ENCODE data around the gene ADAT2.

ADAT2 gene

GRCh38 chr6:143401636-143402370 is 48.7 kb downstream of the ADAT2 start:
- no peaks in the 10 kb centered on the region for H3K27me3 ChIP-seq (ENCODE audit: control insufficient read depth, insufficient read depth, low read length)
- H3K4me3 ChIP-seq (ENCODE audit: low read length): no peak overlapping the region
- H3K36me3 ChIP-seq (ENCODE audit: control insufficient read depth, insufficient read depth, low read length): no peaks in the 10 kb centered on the region
- no peak overlapping the region for H3K9ac ChIP-seq (ENCODE audit: low read length)
- H3K4me1 ChIP-seq (ENCODE audit: control insufficient read depth, insufficient read depth, low read length): peaks cover 14% of the 10 kb centered on the region
- no peaks in the 10 kb centered on the region for H3K9me3 ChIP-seq (ENCODE audit: control insufficient read depth, low read length)

- H3K9ac ChIP-seq (ENCODE audit: low read length): no peak overlapping the region
- H3K9me3 ChIP-seq (ENCODE audit: control insufficient read depth, low read length): no peaks in the 10 kb centered on the region
- peaks cover 20% of the 10 kb centered on the region for H3K4me1 ChIP-seq (ENCODE audit: control insufficient read depth, insufficient read depth, low read length)
- no peak overlapping the region for H3K4me3 ChIP-seq (ENCODE audit: low read length)
- no peaks in the 10 kb centered on the region for H3K27me3 ChIP-seq (ENCODE audit: control insufficient read depth, insufficient read depth, low read length)
- H3K36me3 ChIP-seq (ENCODE audit: control insufficient read depth, insufficient read depth, low read length): no peaks in the 10 kb centered on the region
These were observed 49.4 kb downstream of the ADAT2 start for GRCh38 chr6:143401068-143401446.

- Histone ChIP-seq H3K4me1 (ENCODE audit: control insufficient read depth, insufficient read depth, low read length) (peaks cover 20% of the 10 kb centered on the region), H3K9me3 (ENCODE audit: control insufficient read depth, low read length) (no peaks in the 10 kb centered on the region), H3K4me3 (ENCODE audit: low read length) (no peak overlapping the region), H3K27me3 (ENCODE audit: control insufficient read depth, insufficient read depth, low read length) (no peaks in the 10 kb centered on the region), H3K36me3 (ENCODE audit: control insufficient read depth, insufficient read depth, low read length) (no peaks in the 10 kb centered on the region), H3K9ac (ENCODE audit: low read length) (no peak overlapping the region)
These were observed 50.0 kb downstream of the ADAT2 start for GRCh38 chr6:143400258-143401067.

DNA sequence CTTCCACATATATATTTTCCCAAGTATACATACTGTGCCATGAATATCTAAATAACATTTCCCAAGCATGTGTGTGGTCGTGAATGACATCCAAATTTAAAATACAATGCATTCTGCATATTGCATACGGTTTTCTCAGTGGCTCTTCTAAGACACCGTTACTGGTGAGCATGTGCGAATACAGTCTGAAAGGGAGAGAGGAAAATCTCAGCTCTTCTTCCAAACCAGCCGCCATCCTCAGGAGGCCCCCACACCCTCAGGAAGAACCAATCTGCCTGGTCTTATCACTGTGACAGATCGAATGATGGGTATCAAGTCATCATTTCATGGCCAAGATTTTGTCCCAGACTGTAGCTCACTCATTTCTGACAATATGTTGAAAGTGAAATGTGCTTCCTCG is 50.7 kb downstream of the ADAT2 start:
- no peak overlapping the region for H3K4me3 ChIP-seq (ENCODE audit: low read length)
- peaks cover 20% of the 10 kb centered on the region for H3K4me1 ChIP-seq (ENCODE audit: control insufficient read depth, insufficient read depth, low read length)
- H3K36me3 ChIP-seq (ENCODE audit: control insufficient read depth, insufficient read depth, low read length): no peaks in the 10 kb centered on the region
- H3K9ac ChIP-seq (ENCODE audit: low read length): no peak overlapping the region
- no peaks in the 10 kb centered on the region for H3K27me3 ChIP-seq (ENCODE audit: control insufficient read depth, insufficient read depth, low read length)
- H3K9me3 ChIP-seq (ENCODE audit: control insufficient read depth, low read length): no peaks in the 10 kb centered on the region

DNA sequence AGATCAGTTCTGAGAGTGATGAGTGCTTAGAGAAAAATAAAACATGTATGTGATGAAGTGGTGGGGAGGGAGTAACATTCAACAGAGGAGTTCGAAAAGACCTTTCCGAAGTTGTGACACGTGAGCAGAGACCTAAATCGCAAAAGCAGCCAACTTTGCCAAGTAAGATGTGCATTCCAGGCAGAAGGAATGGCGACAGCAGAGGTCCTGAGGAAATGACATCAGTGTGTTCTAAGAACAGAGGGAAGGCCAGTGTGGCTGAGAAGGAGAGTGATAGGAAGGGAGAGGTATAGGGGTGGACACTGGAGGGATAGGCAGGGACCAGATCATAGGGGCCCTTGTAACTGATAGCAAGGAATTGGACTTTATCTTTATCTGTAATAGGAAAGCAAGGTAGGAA is 51.3 kb downstream of the ADAT2 start:
- Histone ChIP-seq H3K9me3 (ENCODE audit: control insufficient read depth, low read length) (no peaks in the 10 kb centered on the region), H3K36me3 (ENCODE audit: control insufficient read depth, insufficient read depth, low read length) (no peaks in the 10 kb centered on the region), H3K9ac (ENCODE audit: low read length) (no peak overlapping the region), H3K27me3 (ENCODE audit: control insufficient read depth, insufficient read depth, low read length) (no peaks in the 10 kb centered on the region), H3K4me3 (ENCODE audit: low read length) (no peak overlapping the region), H3K4me1 (ENCODE audit: control insufficient read depth, insufficient read depth, low read length) (peaks cover 20% of the 10 kb centered on the region)

GRCh38 chr6:143397227-143398222 is 53.0 kb downstream of the ADAT2 start:
- H3K9me3 ChIP-seq (ENCODE audit: control insufficient read depth, low read length): no peaks in the 10 kb centered on the region
- H3K4me3 ChIP-seq (ENCODE audit: low read length): no peak overlapping the region
- H3K27me3 ChIP-seq (ENCODE audit: control insufficient read depth, insufficient read depth, low read length): no peaks in the 10 kb centered on the region
- H3K4me1 ChIP-seq (ENCODE audit: control insufficient read depth, insufficient read depth, low read length): peaks cover 20% of the 10 kb centered on the region
- H3K36me3 ChIP-seq (ENCODE audit: control insufficient read depth, insufficient read depth, low read length): no peaks in the 10 kb centered on the region
- H3K9ac ChIP-seq (ENCODE audit: low read length): no peak overlapping the region

GRCh38 chr6:143396497-143397226 is 53.8 kb downstream of the ADAT2 start:
- no peak overlapping the region for H3K4me3 ChIP-seq (ENCODE audit: low read length)
- H3K9ac ChIP-seq (ENCODE audit: low read length): no peak overlapping the region

DNA sequence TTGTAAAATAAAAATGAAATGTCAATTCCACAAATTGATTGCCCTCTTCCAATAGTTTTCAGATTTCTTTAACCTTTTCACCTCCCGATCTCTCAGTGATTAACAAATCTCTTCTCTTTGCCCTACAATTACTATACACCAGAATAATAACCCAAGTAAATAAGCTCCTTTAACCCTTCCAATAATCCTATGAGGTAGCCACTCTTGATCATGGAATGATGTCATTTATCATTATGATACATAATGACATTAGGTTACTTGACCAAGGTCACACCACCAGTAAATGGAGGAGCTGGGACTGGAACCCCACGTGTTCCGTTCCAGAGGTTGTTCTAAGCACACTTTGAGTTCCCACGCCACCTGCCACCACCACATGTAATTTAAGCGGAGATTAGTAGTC is 54.8 kb downstream of the ADAT2 start:
- no peaks in the 10 kb centered on the region for H3K36me3 ChIP-seq (ENCODE audit: control insufficient read depth, insufficient read depth, low read length)
- peaks cover 14% of the 10 kb centered on the region for H3K4me1 ChIP-seq (ENCODE audit: control insufficient read depth, insufficient read depth, low read length)
- H3K9me3 ChIP-seq (ENCODE audit: control insufficient read depth, low read length): no peaks in the 10 kb centered on the region
- no peaks in the 10 kb centered on the region for H3K27me3 ChIP-seq (ENCODE audit: control insufficient read depth, insufficient read depth, low read length)
- no peak overlapping the region for H3K9ac ChIP-seq (ENCODE audit: low read length)
- H3K4me3 ChIP-seq (ENCODE audit: low read length): no peak overlapping the region

More at GRCh38 chr6:143396497-143397226, 53.8 kb downstream of the ADAT2 start:
- Histone ChIP-seq H3K4me1 (ENCODE audit: control insufficient read depth, insufficient read depth, low read length) (peaks cover 20% of the 10 kb centered on the region), H3K27me3 (ENCODE audit: control insufficient read depth, insufficient read depth, low read length) (no peaks in the 10 kb centered on the region), H3K9me3 (ENCODE audit: control insufficient read depth, low read length) (no peaks in the 10 kb centered on the region), H3K36me3 (ENCODE audit: control insufficient read depth, insufficient read depth, low read length) (no peaks in the 10 kb centered on the region)

GRCh38 chr6:143394389-143394788 is 56.1 kb downstream of the ADAT2 start:
- H3K4me1 ChIP-seq (ENCODE audit: control insufficient read depth, insufficient read depth, low read length): peaks cover 9% of the 10 kb centered on the region
- no peaks in the 10 kb centered on the region for H3K27me3 ChIP-seq (ENCODE audit: control insufficient read depth, insufficient read depth, low read length)
- H3K4me3 ChIP-seq (ENCODE audit: low read length): no peak overlapping the region
- no peaks in the 10 kb centered on the region for H3K36me3 ChIP-seq (ENCODE audit: control insufficient read depth, insufficient read depth, low read length)
- no peak overlapping the region for H3K9ac ChIP-seq (ENCODE audit: low read length)
- H3K9me3 ChIP-seq (ENCODE audit: control insufficient read depth, low read length): no peaks in the 10 kb centered on the region

- Histone ChIP-seq H3K9ac (ENCODE audit: low read length) (no peak overlapping the region), H3K27me3 (ENCODE audit: control insufficient read depth, insufficient read depth, low read length) (no peaks in the 10 kb centered on the region), H3K36me3 (ENCODE audit: control insufficient read depth, insufficient read depth, low read length) (no peaks in the 10 kb centered on the region), H3K4me3 (ENCODE audit: low read length) (no peak overlapping the region), H3K4me1 (ENCODE audit: control insufficient read depth, insufficient read depth, low read length) (no peaks in the 10 kb centered on the region), H3K9me3 (ENCODE audit: control insufficient read depth, low read length) (no peaks in the 10 kb centered on the region)
These were observed 60.2 kb downstream of the ADAT2 start for GRCh38 chr6:143390278-143390677.

DNA sequence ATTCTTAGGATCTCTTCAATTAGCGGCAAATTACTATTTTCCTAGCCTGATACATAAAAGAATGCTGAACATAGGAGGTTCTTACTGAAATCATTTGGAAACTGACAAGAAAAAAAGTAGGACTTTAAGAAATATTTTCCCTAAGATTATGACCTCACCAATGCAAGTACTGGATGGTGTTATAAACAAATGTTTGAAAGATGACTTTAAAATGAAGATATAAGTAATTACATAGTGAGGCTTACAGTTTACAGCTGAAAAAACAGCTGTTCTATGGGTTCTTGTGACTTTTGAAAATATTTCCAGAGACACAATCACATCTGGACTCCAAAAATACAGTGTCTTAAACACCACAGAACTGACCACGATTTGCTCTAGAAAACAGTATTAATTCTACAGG is 64.9 kb downstream of the ADAT2 start:
- no peaks in the 10 kb centered on the region for H3K36me3 ChIP-seq (ENCODE audit: control insufficient read depth, insufficient read depth, low read length)
- H3K9me3 ChIP-seq (ENCODE audit: control insufficient read depth, low read length): no peaks in the 10 kb centered on the region
- H3K4me3 ChIP-seq (ENCODE audit: low read length): no peak overlapping the region
- H3K4me1 ChIP-seq (ENCODE audit: control insufficient read depth, insufficient read depth, low read length): no peaks in the 10 kb centered on the region
- H3K27me3 ChIP-seq (ENCODE audit: control insufficient read depth, insufficient read depth, low read length): no peaks in the 10 kb centered on the region
- H3K9ac ChIP-seq (ENCODE audit: low read length): no peak overlapping the region
